Ovary (tissue), 9 donors: ENCODE results near the gene PCBP3. TPM values are rescaled to one million over a fixed set of nuclear protein-coding genes. Genes with fewer than 3 reads are reported as not detected.

Experiments
- DNase-seq, 5 donors: peaks; one replicate each; pipeline ENCODE4 v3.0.0-alpha.2; 2019 to 2020
- H3K27ac ChIP-seq, 2 donors: fragments of 200-600 bp; one replicate each; pipeline versions ENCODE4 v1.5.1 to v1.8.0; 2019 to 2022
- H3K27me3 ChIP-seq: fragments of 200-600 bp; one replicate; pipeline ENCODE4 v1.8.0; 2022
- H3K36me3 ChIP-seq: fragments of 200-600 bp; sonication (generic); one replicate; pipeline ENCODE4 v1.5.1; 2019
- H3K4me1 ChIP-seq: one replicate; pipeline ENCODE4 v1.8.1; 2013; ENCODE audit warnings: mild to moderate bottlenecking, moderate library complexity; ENCODE audit not compliant: insufficient read depth
- H3K4me3 ChIP-seq: fragments of 200-600 bp; sonication (generic); one replicate; pipeline ENCODE4 v1.5.1; 2017
- H3K9me3 ChIP-seq, 2 donors: fragments of 200-600 bp in 1 of 2; sonication (generic) in 1 of 2; one replicate each; pipeline versions ENCODE4 v1.5.1 to v1.8.1; 2013 to 2019; ENCODE audit warnings: mild to moderate bottlenecking in 1 of 2, moderate library complexity in 1 of 2
- CTCF ChIP-seq, 3 donors: fragments of 450-650 bp in 2 of 3; fragments of 200-600 bp in 1 of 3; IDR thresholded peaks; one replicate each; pipeline versions ENCODE4 v1.5.1 to v1.8.0; 2016 to 2022; ENCODE audit warnings: antibody characterized with exemption in 3 of 3, mild to moderate bottlenecking in 1 of 3
- EP300 ChIP-seq: sonication (generic); formaldehyde crosslinking; IDR thresholded peaks from one replicate; pipeline ENCODE4 v1.6.1; 2017; ENCODE audit warnings: antibody characterized with exemption
- POLR2A ChIP-seq: fragments of 450-650 bp; IDR thresholded peaks from one replicate; pipeline ENCODE4 v1.6.1; 2017; ENCODE audit warnings: antibody characterized with exemption, mild to moderate bottlenecking, moderate library complexity
- WGBS, 3 donors: extraction: QIAGEN DNeasy Blood & Tissue Kit in 1 of 3; methylation state at CpG; one replicate each; pipeline versions ENCODE4 v1.1.5 to v1.1.7; 2013 to 2017; 5-methylcytosine and 5-hydroxymethylcytosine counted together
- intact Hi-C, 4 donors: fragments of 100-400 bp; cut with DNase I; formaldehyde crosslinking; loops; one replicate each; pipeline versions ENCODE4 v1.11.0 to v1.15.1; 2022 to 2023
- polyA plus RNA-seq, 2 donors: library from polyadenylated mRNA; stranded (reverse); fragments of 200-250 nt in 1 of 2; fragments of 350-450 nt in 1 of 2; fragmentation: Illumina TruSeq in 1 of 2; extraction: RNeasy Lipid Tissue Mini Kit (QIAGEN cat#74804) in 1 of 2; gene quantifications; one replicate each; pipeline ENCODE4 v1.2.3, GENCODE V29; 2013 to 2014
- total RNA-seq, 7 donors: library from RNA; depleted of rRNA in 2 of 7; stranded (reverse); fragments of >200 nt in 2 of 7; fragmentation: NEBNext Ultra II Directional in 3 of 7; extraction: Animal tissue kit (Norgen Biotek cat#: 25700) in 3 of 7; gene quantifications; one replicate each; pipeline versions ENCODE4 v1.1.0 to v1.2.4, GENCODE V29; 2016 to 2023
- donor health status: DM: no; HTN: no; CAD: no; lungs with moderate emphysema.
- donor health status: DM: no; HTN: no; CAD: no.
- donor health status: Bipolar disorder and iron deficiency.
- donor health status: DM: yes; HTN: yes; CAD: no.
- donor health status: DM: no; HTN: no; CAD: no.
- donor health status: DM: yes; HTN: yes; CAD: no.

Gene PCBP3
- total and polyA plus RNA-seq, 9 donors, result 2.4 to 10.1 (median 5.4) TPM

- intact Hi-C loops, result no loop called here
- TF ChIP-seq EP300 (no peak), POLR2A (no peak), CTCF (IDR thresholded peaks at IDR 0.05) (no peak)
- Histone ChIP-seq H3K36me3 (no peaks in the 10 kb centered on the region), H3K27me3 (no peaks in the 10 kb centered on the region), H3K4me3 (no peak overlapping the region), H3K27ac (no peak overlapping the region), H3K9me3 (no peaks in the 10 kb centered on the region), H3K4me1 (no peaks in the 10 kb centered on the region)
- 87 to 91% (median 89%) methylated on average over 27 of the region's 27 CpGs for WGBS, 3 donors
- no peak for DNase-seq
Observed at GRCh38 chr21:45908536-45909237, 265.2 kb downstream of the PCBP3 start.

GRCh38 chr21:45909238-45909988 lies 265.9 kb downstream of the PCBP3 start:
- Histone ChIP-seq H3K27ac (no peak overlapping the region), H3K4me3 (no peak overlapping the region), H3K9me3 (no peaks in the 10 kb centered on the region), H3K36me3 (no peaks in the 10 kb centered on the region), H3K27me3 (no peaks in the 10 kb centered on the region), H3K4me1 (no peaks in the 10 kb centered on the region)
- TF ChIP-seq POLR2A (no peak), EP300 (no peak), CTCF (IDR thresholded peaks at IDR 0.05) (no peak)
- WGBS, 3 donors, result 74 to 85% (median 83%) methylated on average over 14 to 23 of the region's 23 CpGs
- DNase-seq, result no peak
- intact Hi-C loops, result no loop called here

- TF ChIP-seq POLR2A (no peak), EP300 (no peak), CTCF (IDR thresholded peaks at IDR 0.05) (no peak)
- no peak overlapping the region for H3K27ac ChIP-seq
- no peaks in the 10 kb centered on the region for H3K4me1 ChIP-seq
Observed at GRCh38 chr21:45910155-45910547, 266.6 kb downstream of the PCBP3 start.

GRCh38 chr21:45910548-45911221 lies 267.2 kb downstream of the PCBP3 start:
- TF ChIP-seq CTCF (IDR thresholded peaks at IDR 0.05) (no peak), POLR2A (no peak), EP300 (no peak)
- Histone ChIP-seq H3K27ac (no peak overlapping the region), H3K27me3 (no peaks in the 10 kb centered on the region), H3K4me3 (no peak overlapping the region), H3K4me1 (no peaks in the 10 kb centered on the region), H3K36me3 (no peaks in the 10 kb centered on the region), H3K9me3 (no peaks in the 10 kb centered on the region)
- intact Hi-C loops, result no loop called here
- DNase-seq, result no peak
- 75 to 84% (median 75%) methylated on average over 28 of the region's 28 CpGs for WGBS, 3 donors

More at GRCh38 chr21:45910155-45910547, 266.6 kb downstream of the PCBP3 start:
- 42 to 75% (median 62%) methylated on average over 3 to 5 of the region's 5 CpGs for WGBS, 3 donors
- Histone ChIP-seq H3K4me3 (no peak overlapping the region), H3K36me3 (no peaks in the 10 kb centered on the region), H3K27me3 (no peaks in the 10 kb centered on the region), H3K9me3 (no peaks in the 10 kb centered on the region)
- DNase-seq, result no peak
- intact Hi-C loops, result no loop called here
